Activated naive CD8-positive, alpha-beta T cell treated with anti-CD3 and anti-CD28 coated beads, Interleukin-2, amount 10 ng/mL, durations not matched to agents 7 days and 5 days (primary cell): ENCODE measurements around the gene CFC1B. TPM values are rescaled to one million over a fixed set of nuclear protein-coding genes. Genes with fewer than 3 reads are reported as not detected.

Experiments
- total RNA-seq, 2 experiments: library from RNA; stranded (reverse); gene quantifications; one replicate each; pipeline ENCODE4 v1.2.3, GENCODE V29; 2021

The CFC1B gene
- total RNA-seq, 2 experiments from 2014 or later, result not detected

Other genes with a start within 250 kb of the CFC1B start
- gene IMP4, start 178.3 kb upstream of the CFC1B start, total RNA-seq, result 10 to 100 TPM; 64.9 to 65.8 TPM
- gene PTPN18, start 165.2 kb upstream of the CFC1B start, total RNA-seq, result 10 to 100 TPM; 57.7 to 64.5 TPM
- gene POTEI, start 11.9 kb upstream of the CFC1B start, total RNA-seq, result not detected
- not detected for gene CFC1, start 78.4 kb downstream of the CFC1B start, total RNA-seq
- not detected for gene POTEJ, start 90.2 kb downstream of the CFC1B start, total RNA-seq
- not detected for gene GPR148, start 207.8 kb downstream of the CFC1B start, total RNA-seq
- gene AMER3, start 234.3 kb downstream of the CFC1B start, total RNA-seq, result not detected